CD4-positive, alpha-beta T cell (primary cell): ENCODE data around the gene INTS3. TPM values are rescaled to one million over a fixed set of nuclear protein-coding genes. Genes with fewer than 3 reads are reported as not detected.

ENCODE experiments used
- ATAC-seq: fragments of 200-7000 bp; cut with Tn5 transposase; one replicate; pipeline ENCODE4 v1.10.0; 2022; ENCODE audit warnings: mild to moderate bottlenecking; ENCODE audit not compliant: poor library complexity
- CTCF ChIA-PET: fragments of 350-600 bp; sonication (Branson Sonifier 250); formaldehyde crosslinking; loops from one replicate; lab custom pipeline; 2021; ENCODE audit warnings: antibody characterized with exemption, inconsistent platforms; lab: Charles Lee
- POLR2A ChIA-PET: fragments of 350-600 bp; sonication (Branson Sonifier 250); formaldehyde crosslinking; loops from one replicate; lab custom pipeline; 2021; ENCODE audit warnings: antibody characterized with exemption, inconsistent platforms; lab: Charles Lee
- DNase-seq, 14 experiments: peaks; one replicate each; pipeline ENCODE4 v3.0.0-alpha.2; 2013 to 2020; ENCODE audit warnings: mixed read lengths in 2 of 14
- H3K27ac ChIP-seq, 2 donors: one replicate each; pipeline versions ENCODE4 v1.5.1 to v1.7.0; 2013; ENCODE audit warnings: low read length in 2 of 2, low read depth in 1 of 2, mild to moderate bottlenecking in 1 of 2
- H3K27me3 ChIP-seq, 2 experiments: 1 replicate in 1 of 2; 2 replicates in 1 of 2; pipeline versions ENCODE4 v1.6.1 to v1.7.0; 2013; ENCODE audit warnings: low read length in 2 of 2, control low read depth in 1 of 2, mild to moderate bottlenecking in 1 of 2, moderate library complexity in 1 of 2; ENCODE audit not compliant: insufficient read depth in 2 of 2, control insufficient read depth in 1 of 2
- H3K36me3 ChIP-seq: one replicate; pipeline ENCODE4 v1.6.1; 2013; ENCODE audit warnings: low read length, control low read depth; ENCODE audit not compliant: insufficient read depth
- H3K4me1 ChIP-seq: one replicate; pipeline ENCODE4 v1.6.1; 2013; ENCODE audit warnings: low read length, control low read depth; ENCODE audit not compliant: insufficient read depth
- H3K4me3 ChIP-seq: one replicate; pipeline ENCODE4 v1.5.1; 2013; ENCODE audit warnings: mild to moderate bottlenecking, low read length, moderate library complexity
- H3K9me3 ChIP-seq, 2 experiments: 1 replicate in 1 of 2; 2 replicates in 1 of 2; pipeline versions ENCODE4 v1.6.1 to v1.7.0; 2013; ENCODE audit warnings: low read length in 2 of 2, mild to moderate bottlenecking in 2 of 2, control low read depth in 1 of 2, moderate library complexity in 1 of 2; ENCODE audit not compliant: control insufficient read depth in 1 of 2, insufficient read depth in 1 of 2
- H3K27ac Mint-ChIP-seq: one replicate; pipeline ENCODE4 v1.8.0; 2020; ENCODE audit warnings: mixed read lengths
- H3K27me3 Mint-ChIP-seq: one replicate; pipeline ENCODE4 v1.8.0; 2021; ENCODE audit warnings: mixed read lengths
- H3K36me3 Mint-ChIP-seq: one replicate; pipeline ENCODE4 v1.8.0; 2021; ENCODE audit warnings: low read depth, mixed read lengths
- H3K4me1 Mint-ChIP-seq: one replicate; pipeline ENCODE4 v1.8.0; 2021; ENCODE audit warnings: low read depth, mixed read lengths
- H3K4me3 Mint-ChIP-seq: one replicate; pipeline ENCODE4 v1.8.0; 2020; ENCODE audit warnings: mild to moderate bottlenecking, mixed read lengths
- H3K9me3 Mint-ChIP-seq: one replicate; pipeline ENCODE4 v1.8.0; 2020; ENCODE audit warnings: mixed read lengths
- CTCF ChIP-seq: fragments of 200-600 bp; IDR thresholded peaks from one replicate; pipeline ENCODE4 v1.8.0; 2022; ENCODE audit warnings: antibody characterized with exemption, mild to moderate bottlenecking
- intact Hi-C, 2 experiments: fragments of 100-400 bp; cut with DNase I in 1 of 2; cut with micrococcal nuclease in 1 of 2; formaldehyde crosslinking; loops; one replicate each; pipeline versions ENCODE4 v1.15.1 to v1.9.0; 2023 to 2025; cut with DNase I, micrococcal nuclease
- total RNA-seq, 174 experiments: library from RNA in 2 of 174; stranded (reverse) in 2 of 174; gene quantifications; one replicate each; pipeline ENCODE4 v1.2.3 and lab custom pipeline; 2021 to 2026

Gene INTS3
- total RNA-seq, 2 experiments from 2014 or later, result 24.9 to 27.4 TPM

- CTCF ChIA-PET, result interaction anchor here (0.6 to 1.7 kb wide), 2 partner anchors 69 to 592 kb away, joined by 4 read pairs; no protein-coding TSS in a partner anchor
- Histone ChIP-seq H3K4me1 (peaks cover 25% of the 10 kb centered on the region), H3K27ac (no peak overlapping the region), H3K36me3 (no peaks in the 10 kb centered on the region), H3K9me3 (no peaks in the 10 kb centered on the region), H3K4me3 (peak overlapping the region; percentile 44), H3K27me3 (peaks cover 30 to 35% of the 10 kb centered on the region in 2 experiments)
- H3K4me1 Mint-ChIP-seq, result peaks cover 20% of the 10 kb centered on the region
- H3K36me3 Mint-ChIP-seq, result no peaks in the 10 kb centered on the region
- H3K4me3 Mint-ChIP-seq, result peak overlapping the region; percentile 87
- no peak overlapping the region for H3K27ac Mint-ChIP-seq
- intact Hi-C loops, result loop anchor here in 1 of 2 experiments (2.0 to 10.0 kb wide), 2 partner anchors 245 to 305 kb away; partner anchors contain the start of gene GATAD2B
- peak; percentile 73 for ATAC-seq
- POLR2A ChIA-PET, result interaction anchor here (2.7 kb wide), 1 partner anchor 45 kb away, joined by 12 read pairs; the partner anchor contains the start of gene CHTOP
- no peak for TF ChIP-seq CTCF
- H3K27me3 Mint-ChIP-seq, result peaks cover 67% of the 10 kb centered on the region
- H3K9me3 Mint-ChIP-seq, result no peaks in the 10 kb centered on the region
- peak in 8 of 14 experiments; percentile 5 to 59 (median 32) for DNase-seq
Observed at GRCh38 chr1:153679337-153680119, 48.3 kb upstream of the INTS3 start.

- Histone ChIP-seq H3K4me3 (no peak overlapping the region), H3K27me3 (peaks cover 30 to 37% of the 10 kb centered on the region in 2 experiments)
- POLR2A ChIA-PET, result interaction anchor here (2.7 kb wide), 1 partner anchor 46 kb away, joined by 12 read pairs; the partner anchor contains the start of gene CHTOP
Observed at GRCh38 chr1:153680120-153680403, 47.8 kb upstream of the INTS3 start.

GRCh38 chr1:153682730-153683129, 45.1 kb upstream of the INTS3 start:
- Histone ChIP-seq H3K36me3 (no peaks in the 10 kb centered on the region), H3K27ac (no peak overlapping the region), H3K9me3 (no peaks in the 10 kb centered on the region), H3K4me1 (peaks cover 23% of the 10 kb centered on the region), H3K4me3 (no peak overlapping the region), H3K27me3 (peaks cover 26 to 44% of the 10 kb centered on the region in 2 experiments)
- intact Hi-C loops, result no loop called here
- POLR2A ChIA-PET, result no interaction called here
- Mint-ChIP-seq H3K27me3 (peaks cover 54% of the 10 kb centered on the region), H3K4me1 (peaks cover 16% of the 10 kb centered on the region), H3K9me3 (no peaks in the 10 kb centered on the region), H3K27ac (no peak overlapping the region), H3K4me3 (no peak overlapping the region), H3K36me3 (no peaks in the 10 kb centered on the region)
- CTCF ChIA-PET, result no interaction called here
- DNase-seq, result no peak
- no peak for ATAC-seq
- TF ChIP-seq CTCF, result no peak

More at GRCh38 chr1:153680120-153680403, 47.8 kb upstream of the INTS3 start:
- no peak for ATAC-seq
- H3K9me3 ChIP-seq, result no peaks in the 10 kb centered on the region
- no peaks in the 10 kb centered on the region for H3K36me3 ChIP-seq
- no peak overlapping the region for H3K27ac ChIP-seq
- peak overlapping the region; percentile 87 for H3K4me3 Mint-ChIP-seq
- CTCF ChIA-PET, result interaction anchor here (0.6 to 1.7 kb wide), 2 partner anchors 68 to 591 kb away, joined by 4 read pairs; no protein-coding TSS in a partner anchor
- H3K9me3 Mint-ChIP-seq, result no peaks in the 10 kb centered on the region
- no peaks in the 10 kb centered on the region for H3K36me3 Mint-ChIP-seq
- intact Hi-C loops, result no loop called here
- H3K4me1 Mint-ChIP-seq, result peaks cover 20% of the 10 kb centered on the region
- peaks cover 25% of the 10 kb centered on the region for H3K4me1 ChIP-seq
- H3K27me3 Mint-ChIP-seq, result peaks cover 67% of the 10 kb centered on the region
- DNase-seq, result no peak
- no peak for TF ChIP-seq CTCF
- no peak overlapping the region for H3K27ac Mint-ChIP-seq
